Measurements from ENCODE around the gene EME2.

DNA sequence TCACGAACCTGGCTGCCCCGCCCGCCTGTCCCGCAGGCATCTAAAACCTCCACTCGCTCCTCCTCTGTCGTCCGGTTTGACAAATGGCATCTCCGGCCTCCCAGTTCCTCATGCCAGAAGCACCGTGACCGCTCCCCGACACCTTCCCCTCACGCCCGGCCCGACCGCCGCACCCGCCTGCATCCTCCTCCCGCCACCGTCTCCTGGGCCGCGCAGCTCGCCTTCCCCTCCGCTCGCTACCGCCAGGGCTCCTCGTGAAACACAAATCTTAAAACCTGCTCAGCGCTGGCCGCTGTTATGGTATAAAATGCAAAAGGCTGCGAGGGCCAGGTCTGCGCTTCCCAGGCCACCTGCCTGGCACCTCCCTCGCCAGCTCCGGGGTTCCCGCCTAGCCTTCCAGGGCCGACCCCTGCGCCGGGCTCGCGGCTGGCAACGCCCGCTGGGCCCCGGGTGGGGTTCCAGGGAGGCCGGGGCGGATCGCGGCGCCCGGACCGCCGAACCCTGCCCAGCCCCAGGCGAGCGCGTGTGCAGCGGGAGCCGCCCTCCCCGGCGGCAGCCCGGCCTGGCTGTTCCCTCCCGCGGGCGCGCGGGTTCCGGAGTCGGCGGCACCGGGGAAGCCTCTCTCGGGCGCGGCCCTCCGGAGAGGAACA is 9.3 kb downstream of the EME2 start:
- TF ChIP-seq, protein P1, sequence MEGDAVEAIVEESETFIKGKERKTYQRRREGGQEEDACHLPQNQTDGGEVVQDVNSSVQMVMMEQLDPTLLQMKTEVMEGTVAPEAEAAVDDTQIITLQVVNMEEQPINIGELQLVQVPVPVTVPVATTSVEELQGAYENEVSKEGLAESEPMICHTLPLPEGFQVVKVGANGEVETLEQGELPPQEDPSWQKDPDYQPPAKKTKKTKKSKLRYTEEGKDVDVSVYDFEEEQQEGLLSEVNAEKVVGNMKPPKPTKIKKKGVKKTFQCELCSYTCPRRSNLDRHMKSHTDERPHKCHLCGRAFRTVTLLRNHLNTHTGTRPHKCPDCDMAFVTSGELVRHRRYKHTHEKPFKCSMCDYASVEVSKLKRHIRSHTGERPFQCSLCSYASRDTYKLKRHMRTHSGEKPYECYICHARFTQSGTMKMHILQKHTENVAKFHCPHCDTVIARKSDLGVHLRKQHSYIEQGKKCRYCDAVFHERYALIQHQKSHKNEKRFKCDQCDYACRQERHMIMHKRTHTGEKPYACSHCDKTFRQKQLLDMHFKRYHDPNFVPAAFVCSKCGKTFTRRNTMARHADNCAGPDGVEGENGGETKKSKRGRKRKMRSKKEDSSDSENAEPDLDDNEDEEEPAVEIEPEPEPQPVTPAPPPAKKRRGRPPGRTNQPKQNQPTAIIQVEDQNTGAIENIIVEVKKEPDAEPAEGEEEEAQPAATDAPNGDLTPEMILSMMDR (IDR thresholded peaks at IDR 0.05) = no peak
- no peak for TF ChIP-seq POLR2A (IDR thresholded peaks at IDR 0.05)

Data from testis (tissue), 2 donors.